Motor neuron (in vitro differentiated cells): Measurements from ENCODE around the gene HDAC11. TPM values are rescaled to one million over a fixed set of nuclear protein-coding genes. Genes with fewer than 3 reads are reported as not detected.
"Not testable (repeated sequence)": the region's sequence is repeated elsewhere in the genome, so short reads cannot be mapped to it uniquely, and the experiment has no call there.

Experiments
- ATAC-seq, 8 experiments: fragments of 200-7000 bp; cut with Tn5 transposase; replicated peaks in 6 of 8; 2 replicates each; pipeline ENCODE4 v1.8.0; 2021; ENCODE audit warnings: mild to moderate bottlenecking in 8 of 8, moderate library complexity in 8 of 8
- H3K27ac ChIP-seq, 2 donors: fragments of 250-450 bp; sonication (Bioruptor Pico); 2 replicates each; pipeline ENCODE4 v1.9.0; 2021; ENCODE audit warnings: antibody characterized with exemption in 2 of 2, mild to moderate bottlenecking in 2 of 2, moderate library complexity in 1 of 2
- H3K4me1 ChIP-seq, 2 donors: fragments of 250-450 bp; sonication (Bioruptor Pico); replicated peaks in 1 of 2; 2 replicates each; pipeline ENCODE4 v1.6.1; 2021; ENCODE audit warnings: antibody characterized with exemption in 2 of 2, mild to moderate bottlenecking in 2 of 2, moderate library complexity in 1 of 2
- H3K4me3 ChIP-seq, 5 donors: fragments of 250-450 bp; sonication (Bioruptor Pico); 2 replicates each; pipeline ENCODE4 v1.9.0; 2021; ENCODE audit warnings: antibody characterized with exemption in 5 of 5, mild to moderate bottlenecking in 5 of 5, moderate library complexity in 4 of 5
- WGBS, 10 experiments: fragments of 450-650 bp; shearing (Covaris generic); methylation state at CpG; one replicate each; pipeline ENCODE4 v1.0.0; 2022; 5-methylcytosine and 5-hydroxymethylcytosine counted together
- in situ Hi-C, 9 experiments: fragments of 400-800 bp; cut with MboI; loops; one replicate each; pipeline ENCODE4 v1.15.0; 2021; ENCODE audit warnings: low sequenced_read_pairs in 9 of 9, low pct_unique_long_range_greater_than_20kb in 2 of 9; ENCODE audit not compliant: unreplicated experiment in 9 of 9
- total RNA-seq, 8 experiments: library from RNA; unstranded; fragments of 300-600 nt; gene quantifications; 2 replicates each; pipeline versions ENCODE4 v1.2.3 to v1.2.4, GENCODE V29; 2022

Gene HDAC11
- 10 to 100 TPM in 5 of 8 experiments, 1 to 10 TPM in 3; 2.7 to 23.8 (median 11.0) TPM for total RNA-seq

DNA sequence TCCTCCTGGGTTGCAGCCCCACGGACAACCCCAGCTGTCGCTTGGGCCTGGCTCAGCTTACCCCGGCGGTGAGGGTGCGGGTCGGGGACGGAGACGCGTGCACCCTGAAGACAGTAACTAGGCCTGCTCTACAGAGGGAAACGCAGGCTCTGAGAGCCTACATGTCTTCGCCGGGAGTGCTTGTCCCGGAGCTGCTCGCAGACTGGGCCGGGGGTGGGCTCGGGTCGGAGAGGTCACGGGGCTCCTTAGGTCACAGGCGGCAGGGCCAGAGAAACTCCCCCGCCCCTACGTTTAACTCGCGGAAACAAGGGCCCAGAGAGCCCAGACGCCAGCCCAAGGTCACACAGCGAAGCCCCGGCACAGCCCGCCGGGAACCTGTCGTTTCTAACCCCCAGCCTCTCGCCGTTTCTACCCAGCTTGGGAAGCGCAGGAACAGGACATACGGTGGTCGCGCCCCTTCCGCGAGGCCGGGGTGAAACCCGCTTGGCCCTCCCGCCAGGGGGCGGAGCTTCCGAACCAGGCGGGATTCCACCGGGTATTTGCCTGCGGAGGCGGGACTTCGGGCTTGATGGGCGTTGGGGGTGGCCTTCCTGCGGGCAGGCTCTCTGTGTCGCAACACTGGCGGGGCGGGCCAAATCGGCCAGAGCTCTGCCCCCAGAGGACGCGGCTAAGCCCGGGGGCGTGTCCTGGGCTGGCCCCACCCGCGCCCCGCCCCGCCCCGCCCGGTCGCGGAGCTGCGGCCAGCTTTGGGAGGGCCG lies at the start of gene HDAC11:
HDAC11 (plus strand) TSS at position 725 of the 758 bp plus-strand sequence. CDS start 42 bp downstream, outside the sequence.
- peak; percentile 88 to 97 (median 90) for ATAC-seq
- 0 to 5% (median 5%) methylated on average over 1 to 8 of the region's 67 CpGs; no CpG with 5 or more reads in 7 of the 10 experiments for WGBS, 10 experiments
- Histone ChIP-seq H3K4me3 (peak within 1 kb of the TSS; percentile 46 to 89 (median 53)), H3K27ac (peak within 1 kb of the TSS; percentile 57 to 76), H3K4me1 (peaks cover 25 to 32% of the 10 kb centered on the region in 2 donors)
- in situ Hi-C loops = loop anchor here in 5 of 9 experiments (25.0 kb wide), 2 partner anchors 158 to 408 kb away; partner anchors contain the start of gene WNT7A (in 4 of the 5)

DNA sequence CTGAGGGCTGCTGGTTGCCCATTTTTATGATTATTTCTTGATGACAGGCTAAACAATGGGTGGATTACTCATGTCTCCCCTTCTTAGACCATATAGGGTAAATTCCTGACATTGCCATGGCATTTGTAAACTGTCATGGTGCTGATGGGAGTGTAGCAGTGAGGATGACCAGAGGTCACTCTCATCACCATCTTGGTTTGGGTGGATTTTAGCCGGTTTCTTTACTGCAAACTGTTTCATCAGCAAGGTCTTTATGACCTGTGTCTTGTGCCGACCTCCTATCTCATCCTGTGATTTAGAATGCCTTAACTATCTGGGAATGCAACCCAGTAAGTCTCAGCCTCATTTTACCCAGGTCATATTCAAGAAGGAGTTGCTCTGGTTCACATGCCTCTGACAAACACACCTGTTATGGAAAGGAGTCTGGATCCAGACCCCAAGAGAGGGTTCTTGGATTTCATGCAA lies 49.7 kb upstream of the HDAC11 start:
- not testable (repeated sequence) for ATAC-seq
- 0 to 76% (median 46%) methylated on average over 1 to 2 of the region's 2 CpGs; no CpG with 5 or more reads in 4 of the 10 experiments for WGBS, 10 experiments

GRCh38 chr3:13432093-13432492 lies 48.0 kb upstream of the HDAC11 start:
- 9 to 100% (median 50%) methylated on average over 1 of the region's 1 CpG; no CpG with 5 or more reads in 3 of the 10 experiments for WGBS, 10 experiments
- no peak overlapping the region for H3K4me3 ChIP-seq

More for the DNA sequence above, 49.7 kb upstream of the HDAC11 start:
- H3K4me1 ChIP-seq = peaks cover 13 to 16% of the 10 kb centered on the region in 2 donors
- in situ Hi-C loops, H3K4me3 ChIP-seq, H3K27ac ChIP-seq: not testable (repeated sequence)

GRCh38 chr3:13433912-13434311 lies 46.2 kb upstream of the HDAC11 start:
- Histone ChIP-seq H3K4me1 (peaks cover 13 to 16% of the 10 kb centered on the region in 2 donors), H3K27ac (peak overlapping the region in 1 of 2 donors; percentile 42), H3K4me3 (no peak overlapping the region)
- peak in 4 of 8 experiments; percentile 21 to 60 (median 53) for ATAC-seq
- in situ Hi-C loops = no loop called here
- 0 to 100% (median 62%) methylated on average over 1 to 4 of the region's 5 CpGs; no CpG with 5 or more reads in 3 of the 10 experiments for WGBS, 10 experiments

More at GRCh38 chr3:13432093-13432492, 48.0 kb upstream of the HDAC11 start:
- Histone ChIP-seq H3K27ac (no peak overlapping the region), H3K4me1 (peaks cover 13 to 16% of the 10 kb centered on the region in 2 donors)
- in situ Hi-C loops = no loop called here
- no peak for ATAC-seq

- H3K4me3 ChIP-seq, ATAC-seq, H3K27ac ChIP-seq, in situ Hi-C loops: not testable (repeated sequence)
- WGBS, 10 experiments = 69 to 100% (median 90%) methylated on average over 1 to 3 of the region's 4 CpGs; no CpG with 5 or more reads in 4 of the 10 experiments
- peaks cover 8 to 21% of the 10 kb centered on the region in 2 donors for H3K4me1 ChIP-seq
These were observed 43.9 kb upstream of the HDAC11 start for GRCh38 chr3:13436213-13436612.

DNA sequence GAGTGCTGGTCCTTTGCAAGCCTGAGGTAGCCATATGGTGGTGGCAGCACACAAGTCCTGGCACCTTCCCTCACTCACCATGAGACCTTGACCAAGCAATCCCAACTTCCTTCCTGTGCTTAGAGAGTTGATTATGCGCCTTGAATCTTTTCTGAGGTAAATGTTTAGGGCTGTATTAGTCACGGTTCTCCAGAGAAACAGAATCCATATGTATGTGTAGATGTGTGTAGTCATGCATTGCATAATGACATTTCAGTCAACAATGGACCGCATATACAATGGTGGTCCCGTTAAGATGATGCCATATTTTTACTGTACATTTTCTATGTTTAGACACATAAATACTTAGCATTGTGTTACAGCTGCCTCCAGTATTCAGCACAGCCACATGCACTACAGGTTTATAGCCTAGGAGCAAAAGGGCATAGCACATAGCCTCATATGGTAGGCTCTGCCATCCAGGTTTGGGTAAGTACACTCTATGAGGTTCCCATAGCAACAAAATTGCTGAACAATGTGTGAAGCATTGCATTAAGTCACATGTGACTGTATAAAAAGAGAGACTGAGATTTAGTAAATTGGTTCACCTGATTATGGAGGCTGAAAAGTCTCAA lies 39.8 kb upstream of the HDAC11 start:
- H3K27ac ChIP-seq = no peak overlapping the region

DNA sequence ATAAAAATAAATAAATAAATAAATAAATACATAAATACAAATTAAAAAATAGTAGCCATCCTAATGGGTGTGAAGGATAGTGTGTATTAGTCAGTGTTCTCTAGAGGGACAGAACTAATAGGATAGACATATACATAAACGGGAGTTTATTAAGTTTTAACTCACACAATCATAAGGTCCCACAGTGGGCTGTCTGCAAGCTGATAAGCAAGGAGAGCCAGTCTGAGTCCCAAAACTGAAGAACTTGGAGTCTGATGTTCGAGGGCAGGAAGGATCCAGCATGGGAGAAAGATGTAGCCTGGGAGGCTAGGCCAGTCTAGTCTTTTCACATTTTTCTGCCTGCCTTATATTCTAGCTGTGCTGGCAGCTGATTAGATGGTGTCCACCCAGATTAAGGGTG lies 37.2 kb upstream of the HDAC11 start:
- ATAC-seq, H3K4me1 ChIP-seq, H3K4me3 ChIP-seq, H3K27ac ChIP-seq, in situ Hi-C loops: not testable (repeated sequence)
- 41 to 100% (median 75%) methylated on average over 1 to 2 of the region's 2 CpGs; no CpG with 5 or more reads in 1 of the 10 experiments for WGBS, 10 experiments

More for the DNA sequence above, 39.8 kb upstream of the HDAC11 start:
- 0 to 100% (median 56%) methylated on average over 1 to 4 of the region's 4 CpGs; no CpG with 5 or more reads in 1 of the 10 experiments for WGBS, 10 experiments
- no peak overlapping the region for H3K4me3 ChIP-seq
- peak in 7 of 8 experiments; percentile 22 to 98 (median 56) for ATAC-seq
- in situ Hi-C loops = no loop called here
- peaks cover 0 to 7% of the 10 kb centered on the region in 2 donors for H3K4me1 ChIP-seq

DNA sequence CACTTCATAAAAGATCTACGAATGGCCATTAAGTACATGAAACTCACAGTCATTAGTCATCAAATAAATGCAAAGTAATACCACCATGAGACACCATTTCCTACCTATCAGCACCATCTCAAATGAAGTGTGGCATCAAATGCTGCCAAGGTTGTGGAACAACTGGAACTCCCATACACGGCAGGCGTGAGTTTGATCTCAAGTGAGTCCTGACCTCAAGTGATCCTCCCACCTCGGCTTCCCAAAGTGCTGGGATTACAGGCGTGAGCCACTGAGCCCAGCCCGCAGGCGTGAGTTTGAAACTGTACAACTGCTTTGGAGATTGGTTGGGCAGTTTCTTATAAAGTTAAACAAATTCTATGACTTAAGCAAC lies 28.8 kb upstream of the HDAC11 start:
- Histone ChIP-seq H3K4me1 (peaks cover 15 to 17% of the 10 kb centered on the region in 2 donors), H3K27ac (peak overlapping the region in 1 of 2 donors; percentile 51), H3K4me3 (peak overlapping the region; percentile 30 to 53 (median 40))
- peak; percentile 36 to 64 (median 50) for ATAC-seq
- in situ Hi-C loops = loop anchor here in 6 of 9 experiments (10.0 to 25.0 kb wide), 3 partner anchors 136 to 364 kb away; no protein-coding TSS in a partner anchor
- WGBS, 10 experiments = 3 to 26% (median 20%) methylated on average over 2 to 7 of the region's 7 CpGs; no CpG with 5 or more reads in 1 of the 10 experiments

DNA sequence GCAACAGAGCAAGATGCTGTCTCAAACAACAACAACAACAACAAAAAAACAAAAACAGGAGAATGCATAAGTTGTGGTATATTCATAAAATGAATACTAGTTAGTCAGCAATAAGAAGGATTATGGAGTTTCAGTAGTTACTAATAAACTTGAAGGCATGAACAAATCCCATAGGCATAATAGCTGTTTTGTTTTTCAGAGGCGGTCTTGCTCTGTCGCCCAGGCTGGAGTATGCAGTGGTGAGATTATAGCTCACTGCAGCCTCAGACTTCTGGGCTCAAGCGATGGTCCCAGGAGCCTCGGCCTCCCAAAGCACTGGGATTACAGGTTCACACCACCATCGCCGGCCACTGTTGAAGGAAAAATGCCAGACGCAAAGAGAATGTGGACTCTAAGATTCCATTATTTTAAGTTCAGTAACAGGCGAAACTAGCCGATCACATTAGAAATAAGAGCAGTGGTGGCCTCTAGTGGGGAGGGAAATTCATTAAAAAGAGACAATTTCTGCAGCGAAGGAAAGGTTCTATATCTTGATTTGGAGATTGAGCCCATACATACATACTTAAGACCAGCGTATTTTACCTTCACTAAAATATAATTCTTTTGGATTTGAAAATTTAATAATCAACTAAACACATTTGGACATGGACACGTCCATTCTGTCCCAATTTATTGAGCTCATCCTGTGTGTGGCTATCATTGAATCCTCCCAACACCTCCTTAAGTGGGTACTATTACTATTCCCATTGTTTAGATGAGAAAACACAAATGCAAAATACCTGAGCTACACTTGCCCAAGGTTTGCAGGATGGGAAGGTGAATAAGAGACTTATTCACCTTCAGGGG lies 27.4 kb upstream of the HDAC11 start:
- peak overlapping the region in 1 of 2 donors; percentile 13 for H3K27ac ChIP-seq
- WGBS, 10 experiments = 1 to 70% (median 28%) methylated on average over 5 to 11 of the region's 12 CpGs; no CpG with 5 or more reads in 2 of the 10 experiments
- peaks cover 16 to 17% of the 10 kb centered on the region in 2 donors for H3K4me1 ChIP-seq
- peak in 2 of 8 experiments; percentile 2 to 11 for ATAC-seq
- in situ Hi-C loops = loop anchor here in 6 of 9 experiments (10.0 to 25.0 kb wide), 3 partner anchors 138 to 365 kb away; no protein-coding TSS in a partner anchor
- no peak overlapping the region for H3K4me3 ChIP-seq

DNA sequence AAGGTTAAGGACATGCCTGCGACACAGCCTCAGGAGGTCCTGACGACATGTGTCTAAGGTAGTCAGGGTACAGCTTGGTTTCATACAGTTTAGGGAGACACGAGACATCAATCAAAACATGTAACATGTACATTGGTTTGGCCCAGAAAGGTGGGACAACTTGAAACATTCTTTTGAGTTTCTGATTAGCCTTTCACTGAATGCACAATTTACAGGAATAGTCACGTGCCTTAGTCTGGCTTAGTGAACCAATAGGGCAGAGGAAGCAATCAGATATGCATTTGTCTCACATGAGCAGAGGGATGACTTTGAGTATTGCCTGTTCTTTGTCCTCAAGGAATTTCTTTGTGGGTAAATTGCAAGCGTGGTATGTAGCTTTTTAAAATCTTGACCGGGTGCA lies 24.5 kb upstream of the HDAC11 start:
- no peak overlapping the region for H3K27ac ChIP-seq
- H3K4me1 ChIP-seq = peaks cover 16 to 17% of the 10 kb centered on the region in 2 donors
- whole genome bisulfite sequencing, 10 experiments = 57 to 87% (median 70%) methylated on average over 2 to 6 of the region's 6 CpGs; no CpG with 5 or more reads in 1 of the 10 experiments
- no peak overlapping the region for H3K4me3 ChIP-seq
- in situ Hi-C loops = loop anchor here in 6 of 9 experiments (10.0 to 25.0 kb wide), 3 partner anchors 141 to 368 kb away; no protein-coding TSS in a partner anchor
- ATAC-seq = peak in 4 of 8 experiments; percentile 4 to 18 (median 14)

GRCh38 chr3:13457593-13457992 lies 22.5 kb upstream of the HDAC11 start:
- WGBS, 10 experiments = 60 to 100% (median 91%) methylated on average over 2 of the region's 4 CpGs; no CpG with 5 or more reads in 2 of the 10 experiments
- Histone ChIP-seq H3K4me3 (no peak overlapping the region), H3K27ac (no peak overlapping the region), H3K4me1 (peaks cover 9 to 14% of the 10 kb centered on the region in 2 donors)
- in situ Hi-C loops = loop anchor here in 6 of 9 experiments (10.0 to 25.0 kb wide), 3 partner anchors 143 to 370 kb away; no protein-coding TSS in a partner anchor
- no peak for ATAC-seq
